ENCODE measurements around the gene NLRP2B.

NLRP2B gene

DNA sequence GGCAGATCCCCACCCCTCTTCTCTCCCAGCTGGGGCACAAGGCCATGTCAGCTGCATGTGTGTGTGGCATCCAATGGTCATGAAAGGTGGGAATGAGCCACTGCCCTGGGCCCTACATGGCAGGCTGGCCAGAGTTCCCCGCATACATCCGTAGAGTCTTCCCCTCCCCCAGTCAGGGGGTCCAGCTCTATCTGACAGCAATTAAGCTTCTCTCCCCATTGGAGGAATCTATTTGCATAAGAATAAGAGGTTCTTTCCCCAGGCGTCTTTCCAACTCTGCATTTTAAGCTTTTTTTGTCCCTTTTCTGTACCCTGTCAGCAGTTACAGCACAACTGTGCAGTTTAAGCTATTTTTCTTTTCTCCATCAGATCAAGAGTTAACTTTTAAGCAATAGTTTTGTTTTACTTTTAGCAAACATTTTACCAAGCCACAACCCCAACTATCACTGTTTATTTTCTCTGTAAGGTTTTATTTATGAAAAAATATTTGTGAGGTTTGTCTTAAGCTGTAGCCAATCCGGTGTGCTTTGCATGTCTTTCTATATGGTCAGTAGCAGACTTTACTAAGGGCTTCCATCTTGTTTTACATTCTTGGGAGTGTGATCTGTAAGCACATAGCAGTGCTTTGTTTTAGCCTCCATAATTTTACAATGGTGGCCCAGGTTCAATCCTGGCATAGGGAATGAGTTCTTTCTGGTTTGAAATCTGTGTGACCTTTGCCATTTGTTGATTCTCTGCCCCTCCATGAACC, 28.7 kb downstream of the NLRP2B start:
- TF ChIP-seq POLR2AphosphoS5 (IDR thresholded peaks at IDR 0.05; ENCODE audit: low read depth, low read length), result no peak
- no peak for TF ChIP-seq SIN3A (IDR thresholded peaks at IDR 0.05; ENCODE audit: borderline replicate concordance, insufficient read depth, low read length)
- TF ChIP-seq, protein P1, sequence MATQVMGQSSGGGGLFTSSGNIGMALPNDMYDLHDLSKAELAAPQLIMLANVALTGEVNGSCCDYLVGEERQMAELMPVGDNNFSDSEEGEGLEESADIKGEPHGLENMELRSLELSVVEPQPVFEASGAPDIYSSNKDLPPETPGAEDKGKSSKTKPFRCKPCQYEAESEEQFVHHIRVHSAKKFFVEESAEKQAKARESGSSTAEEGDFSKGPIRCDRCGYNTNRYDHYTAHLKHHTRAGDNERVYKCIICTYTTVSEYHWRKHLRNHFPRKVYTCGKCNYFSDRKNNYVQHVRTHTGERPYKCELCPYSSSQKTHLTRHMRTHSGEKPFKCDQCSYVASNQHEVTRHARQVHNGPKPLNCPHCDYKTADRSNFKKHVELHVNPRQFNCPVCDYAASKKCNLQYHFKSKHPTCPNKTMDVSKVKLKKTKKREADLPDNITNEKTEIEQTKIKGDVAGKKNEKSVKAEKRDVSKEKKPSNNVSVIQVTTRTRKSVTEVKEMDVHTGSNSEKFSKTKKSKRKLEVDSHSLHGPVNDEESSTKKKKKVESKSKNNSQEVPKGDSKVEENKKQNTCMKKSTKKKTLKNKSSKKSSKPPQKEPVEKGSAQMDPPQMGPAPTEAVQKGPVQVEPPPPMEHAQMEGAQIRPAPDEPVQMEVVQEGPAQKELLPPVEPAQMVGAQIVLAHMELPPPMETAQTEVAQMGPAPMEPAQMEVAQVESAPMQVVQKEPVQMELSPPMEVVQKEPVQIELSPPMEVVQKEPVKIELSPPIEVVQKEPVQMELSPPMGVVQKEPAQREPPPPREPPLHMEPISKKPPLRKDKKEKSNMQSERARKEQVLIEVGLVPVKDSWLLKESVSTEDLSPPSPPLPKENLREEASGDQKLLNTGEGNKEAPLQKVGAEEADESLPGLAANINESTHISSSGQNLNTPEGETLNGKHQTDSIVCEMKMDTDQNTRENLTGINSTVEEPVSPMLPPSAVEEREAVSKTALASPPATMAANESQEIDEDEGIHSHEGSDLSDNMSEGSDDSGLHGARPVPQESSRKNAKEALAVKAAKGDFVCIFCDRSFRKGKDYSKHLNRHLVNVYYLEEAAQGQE (IDR thresholded peaks at IDR 0.05; ENCODE audit: insufficient read depth in 1 of 2, low read depth in 2 of 2, low read length in 2 of 2), result no peak
- TF ChIP-seq FOXP2 (optimal IDR thresholded peaks at IDR 0.05; ENCODE audit: borderline replicate concordance, extremely low read depth, extremely low read length, insufficient read depth), result no peak
- no peak for TF ChIP-seq TAF1 (IDR thresholded peaks at IDR 0.05; ENCODE audit: borderline replicate concordance, insufficient read depth, low read length)

DNA sequence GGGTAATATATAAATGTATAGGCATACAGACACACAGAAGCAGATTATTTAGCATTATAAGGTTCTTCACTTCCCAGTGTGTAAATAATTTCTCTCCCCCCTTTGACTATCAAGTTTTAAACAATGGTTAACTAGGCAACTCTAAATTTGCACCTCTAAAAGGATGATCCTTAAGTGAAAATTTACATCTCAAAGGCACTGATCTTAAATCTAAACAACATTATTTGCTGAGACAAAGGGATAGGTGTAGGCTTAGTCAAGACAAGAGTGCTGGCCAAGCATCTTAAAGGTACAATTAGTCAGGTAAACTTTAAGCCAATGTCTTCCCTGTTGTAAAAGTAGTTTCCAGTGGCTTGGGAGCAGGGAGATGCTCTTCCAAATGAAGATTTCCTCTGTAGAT, 33.0 kb downstream of the NLRP2B start:
- TF ChIP-seq POLR2AphosphoS5 (IDR thresholded peaks at IDR 0.05; ENCODE audit: low read depth, low read length) (no peak), FOXP2 (optimal IDR thresholded peaks at IDR 0.05; ENCODE audit: borderline replicate concordance, extremely low read depth, extremely low read length, insufficient read depth) (no peak), TAF1 (IDR thresholded peaks at IDR 0.05; ENCODE audit: borderline replicate concordance, insufficient read depth, low read length) (no peak), SIN3A (IDR thresholded peaks at IDR 0.05; ENCODE audit: borderline replicate concordance, insufficient read depth, low read length) (no peak)
- TF ChIP-seq, protein P1 (IDR thresholded peaks at IDR 0.05; ENCODE audit: insufficient read depth in 1 of 2, low read depth in 2 of 2, low read length in 2 of 2), result no peak

DNA sequence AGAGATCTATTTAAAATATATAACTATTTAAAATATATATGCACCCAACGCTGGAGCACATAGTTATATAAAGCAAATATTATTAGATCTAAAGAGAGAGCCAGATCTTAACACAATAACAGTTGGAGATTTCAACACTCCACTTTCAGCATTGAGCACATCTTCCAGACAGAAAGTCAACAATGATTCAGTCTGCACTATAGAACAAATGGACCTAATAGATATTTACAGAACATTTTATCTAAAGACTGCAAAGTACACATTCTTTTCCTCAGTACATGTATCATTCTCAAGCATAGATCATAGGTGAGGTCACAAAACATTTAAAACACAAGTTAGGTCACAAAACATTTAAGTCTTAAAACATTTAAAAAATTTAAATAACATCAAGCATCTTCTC, 36.4 kb downstream of the NLRP2B start:
- no peak for TF ChIP-seq FOXP2 (optimal IDR thresholded peaks at IDR 0.05; ENCODE audit: borderline replicate concordance, extremely low read depth, extremely low read length, insufficient read depth)
- TF ChIP-seq POLR2AphosphoS5 (IDR thresholded peaks at IDR 0.05; ENCODE audit: low read depth, low read length), result no peak
- no peak for TF ChIP-seq TAF1 (IDR thresholded peaks at IDR 0.05; ENCODE audit: borderline replicate concordance, insufficient read depth, low read length)
- TF ChIP-seq SIN3A (IDR thresholded peaks at IDR 0.05; ENCODE audit: borderline replicate concordance, insufficient read depth, low read length), result no peak
- TF ChIP-seq, protein P1 (IDR thresholded peaks at IDR 0.05; ENCODE audit: insufficient read depth in 1 of 2, low read depth in 2 of 2, low read length in 2 of 2), result no peak

DNA sequence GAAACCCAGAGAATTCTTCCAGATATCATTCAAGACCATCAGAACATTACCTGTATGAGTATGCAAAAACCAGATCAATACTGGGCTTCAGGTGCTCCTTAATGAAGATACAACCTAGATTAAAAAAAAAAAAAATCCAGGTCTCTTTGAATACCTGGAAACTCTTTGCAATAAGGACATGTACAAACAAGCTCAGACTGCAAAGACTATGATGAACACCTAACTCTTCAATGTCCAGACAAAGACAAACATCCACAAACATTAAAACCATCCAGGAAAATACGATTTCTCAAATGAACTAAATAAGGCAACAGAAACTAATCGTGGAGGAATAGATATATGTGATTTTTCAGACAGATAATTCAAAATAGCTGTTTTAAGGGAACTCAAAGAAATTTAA, 38.7 kb downstream of the NLRP2B start:
- TF ChIP-seq TAF1 (IDR thresholded peaks at IDR 0.05; ENCODE audit: borderline replicate concordance, insufficient read depth, low read length) (no peak), FOXP2 (optimal IDR thresholded peaks at IDR 0.05; ENCODE audit: borderline replicate concordance, extremely low read depth, extremely low read length, insufficient read depth) (no peak), POLR2AphosphoS5 (IDR thresholded peaks at IDR 0.05; ENCODE audit: low read depth, low read length) (no peak), SIN3A (IDR thresholded peaks at IDR 0.05; ENCODE audit: borderline replicate concordance, insufficient read depth, low read length) (no peak)
- TF ChIP-seq, protein P1 (IDR thresholded peaks at IDR 0.05; ENCODE audit: insufficient read depth in 1 of 2, low read depth in 2 of 2, low read length in 2 of 2), result no peak
